GM23338 (cell line): ENCODE data around the gene SIAE. TPM values are rescaled to one million over a fixed set of nuclear protein-coding genes. Genes with fewer than 3 reads are reported as not detected.

ENCODE experiments used
- ATAC-seq: fragments of 200-7000 bp; cut with Tn5 transposase; 3 replicates; pipeline ENCODE4 v1.9.1; 2020
- DNase-seq: peaks from one replicate; pipeline ENCODE4 v3.0.0-alpha.2; 2015; ENCODE audit warnings: low spot score
- H2AFZ ChIP-seq: fragments of 200-600 bp; sonication (generic); 2 replicates; pipeline ENCODE4 v1.8.0; 2016; ENCODE audit warnings: antibody characterized with exemption, mild to moderate bottlenecking, moderate library complexity
- H3F3A ChIP-seq: fragments of 200-600 bp; sonication (generic); replicated peaks from 2 replicates; pipeline ENCODE4 v1.8.0; 2017; ENCODE audit warnings: antibody characterized with exemption, mixed run types, low read depth
- H3K27ac ChIP-seq: fragments of 200-600 bp; sonication (generic); 2 replicates; pipeline ENCODE4 v1.6.1; 2016; ENCODE audit warnings: low read depth
- H3K27me3 ChIP-seq: fragments of 200-600 bp; sonication (generic); 2 replicates; pipeline ENCODE4 v1.8.0; 2016; ENCODE audit warnings: mild to moderate bottlenecking, mixed run types, moderate library complexity; ENCODE audit not compliant: insufficient read depth
- H3K36me3 ChIP-seq: fragments of 200-600 bp; sonication (generic); 2 replicates; pipeline ENCODE4 v1.8.0; 2016; ENCODE audit warnings: mild to moderate bottlenecking; ENCODE audit not compliant: insufficient read depth
- H3K4me1 ChIP-seq: fragments of 200-600 bp; sonication (generic); 2 replicates; pipeline ENCODE4 v1.8.0; 2016; ENCODE audit warnings: mild to moderate bottlenecking, moderate library complexity; ENCODE audit not compliant: insufficient read depth
- H3K4me2 ChIP-seq: fragments of 200-600 bp; sonication (generic); 2 replicates; pipeline ENCODE4 v1.7.1; 2017; ENCODE audit warnings: mixed run types
- H3K4me3 ChIP-seq: fragments of 200-600 bp; sonication (generic); 2 replicates; pipeline ENCODE4 v1.6.1; 2016; ENCODE audit warnings: mixed run types
- H3K79me2 ChIP-seq: fragments of 200-600 bp; sonication (generic); replicated peaks from 2 replicates; pipeline ENCODE4 v1.8.0; 2017; ENCODE audit warnings: mild to moderate bottlenecking; ENCODE audit not compliant: insufficient read depth
- H3K9me2 ChIP-seq: fragments of 200-600 bp; sonication (generic); 2 replicates; pipeline ENCODE4 v1.8.0; 2017; ENCODE audit not compliant: insufficient read depth
- H4K20me1 ChIP-seq: fragments of 200-600 bp; sonication (generic); replicated peaks from 2 replicates; pipeline ENCODE4 v1.8.0; 2017; ENCODE audit warnings: mild to moderate bottlenecking; ENCODE audit not compliant: insufficient read depth
- H3K27ac Mint-ChIP-seq: 2 replicates; pipeline ENCODE4 v1.8.0; 2020; ENCODE audit warnings: inconsistent platforms, mild to moderate bottlenecking, moderate library complexity, mixed read lengths
- H3K27me3 Mint-ChIP-seq: 3 replicates; pipeline ENCODE4 v1.8.0; 2022; ENCODE audit warnings: low read depth, mild to moderate bottlenecking, moderate library complexity, mixed read lengths, inconsistent platforms; ENCODE audit not compliant: insufficient read depth, poor library complexity
- H3K36me3 Mint-ChIP-seq: 3 replicates; pipeline ENCODE4 v1.8.0; 2021; ENCODE audit warnings: low read depth, mild to moderate bottlenecking, inconsistent platforms, moderate library complexity, mixed read lengths
- H3K4me1 Mint-ChIP-seq: 3 replicates; pipeline ENCODE4 v1.8.0; 2020; ENCODE audit warnings: mild to moderate bottlenecking, inconsistent platforms, mixed read lengths
- H3K4me3 Mint-ChIP-seq: 3 replicates; pipeline ENCODE4 v1.8.0; 2021; ENCODE audit warnings: moderate library complexity, mild to moderate bottlenecking, inconsistent platforms, mixed read lengths
- H3K9me3 Mint-ChIP-seq: 3 replicates; pipeline ENCODE4 v1.8.0; 2020; ENCODE audit warnings: moderate library complexity, mild to moderate bottlenecking, inconsistent platforms, mixed read lengths
- CREB1 ChIP-seq: fragments of 250-450 bp; sonication (Bioruptor Pico); IDR thresholded peaks from 2 replicates; pipeline ENCODE4 v1.5.0; 2020; ENCODE audit warnings: low read depth, mild to moderate bottlenecking, moderate library complexity
- CTCF ChIP-seq, 2 experiments: fragments of 200-600 bp in 1 of 2; sonication (generic) in 1 of 2; conservative IDR thresholded peaks; 2 replicates each; pipeline versions ENCODE4 v1.5.1 to v1.6.1; 2016 to 2017; ENCODE audit warnings: antibody characterized with exemption in 2 of 2, low read depth in 2 of 2, mild to moderate bottlenecking in 2 of 2, moderate library complexity in 1 of 2
- ETS1 ChIP-seq: IDR thresholded peaks from 2 replicates; pipeline ENCODE4 v1.6.1; 2016; ENCODE audit warnings: antibody characterized with exemption
- EZH2 ChIP-seq: fragments of 200-600 bp; sonication (generic); IDR thresholded peaks from one replicate; pipeline ENCODE4 v1.8.0; 2017; ENCODE audit warnings: antibody characterized with exemption, mild to moderate bottlenecking, low read depth; ENCODE audit not compliant: unreplicated experiment
- EZH2phosphoT487 ChIP-seq: fragments of 200-600 bp; sonication (generic); IDR thresholded peaks from one replicate; pipeline ENCODE4 v1.8.1; 2018; ENCODE audit warnings: antibody characterized with exemption; ENCODE audit not compliant: unreplicated experiment
- JUNB ChIP-seq: IDR thresholded peaks from one replicate; pipeline ENCODE4 v1.6.1; 2016; ENCODE audit warnings: antibody characterized with exemption; ENCODE audit not compliant: unreplicated experiment
- NANOG ChIP-seq: IDR thresholded peaks from 2 replicates; pipeline ENCODE4 v1.6.1; 2016; ENCODE audit warnings: antibody characterized with exemption, borderline replicate concordance
- POLR2AphosphoS5 ChIP-seq: IDR thresholded peaks from 2 replicates; pipeline ENCODE4 v1.6.1; 2016; ENCODE audit warnings: antibody characterized with exemption, low read depth
- STAT1 ChIP-seq: IDR thresholded peaks from one replicate; pipeline ENCODE4 v1.6.1; 2016; ENCODE audit warnings: antibody characterized with exemption; ENCODE audit not compliant: unreplicated experiment
- ZNF114 ChIP-seq: fragments of 250-450 bp; sonication (Bioruptor Pico); IDR thresholded peaks from 2 replicates; pipeline ENCODE4 v1.5.0; 2020; ENCODE audit warnings: mild to moderate bottlenecking, moderate library complexity
- ZNF331 ChIP-seq: fragments of 250-450 bp; sonication (Bioruptor Pico); IDR thresholded peaks from 2 replicates; pipeline ENCODE4 v1.5.0; 2020; ENCODE audit warnings: low read depth, mild to moderate bottlenecking, moderate library complexity
- polyA plus RNA-seq: library from polyadenylated mRNA; unstranded; fragments of >200 nt; fragmentation: Nextera tagmentation; extraction: Ambion mirVana; gene quantifications from 2 replicates; pipeline ENCODE4 v1.2.1, GENCODE V29; 2016
- total RNA-seq: library from RNA; depleted of rRNA; stranded (reverse); fragments of >200 nt; shearing (Covaris generic); gene quantifications from 2 replicates; pipeline ENCODE4 v1.2.3, GENCODE V29; 2014
- TF ChIP-seq, protein P1 (sequence below): fragments of 250-450 bp; sonication (Bioruptor Pico); IDR thresholded peaks from 2 replicates; pipeline ENCODE4 v1.5.0; 2020; ENCODE audit warnings: mild to moderate bottlenecking, moderate library complexity
- TF ChIP-seq, protein P2 (sequence below): IDR thresholded peaks from one replicate; pipeline ENCODE4 v1.6.1; 2018; ENCODE audit warnings: antibody characterized with exemption; ENCODE audit not compliant: unreplicated experiment

Gene SIAE
- total and polyA plus RNA-seq, 2 experiments from 2014 or later: 1.1 to 1.7 TPM

GRCh38 chr11:124610295-124610694 is 63.2 kb downstream of the SIAE start:
- H3K9me2 ChIP-seq: no peaks in the 10 kb centered on the region
- no peaks in the 10 kb centered on the region for H3K4me1 ChIP-seq
- Mint-ChIP-seq H3K4me1 (no peaks in the 10 kb centered on the region), H3K9me3 (no peaks in the 10 kb centered on the region), H3K4me3 (no peak overlapping the region), H3K36me3 (no peaks in the 10 kb centered on the region), H3K27ac (no peak overlapping the region), H3K27me3 (peaks cover 2% of the 10 kb centered on the region)
- H3F3A ChIP-seq: no peaks in the 10 kb centered on the region
- ATAC-seq (no peak), DNase-seq (no peak)
- TF ChIP-seq ETS1: no peak
- no peak for TF ChIP-seq POLR2AphosphoS5
- no peak for TF ChIP-seq NANOG
- TF ChIP-seq JUNB: no peak
- TF ChIP-seq EZH2: no peak
- TF ChIP-seq, protein P1, sequence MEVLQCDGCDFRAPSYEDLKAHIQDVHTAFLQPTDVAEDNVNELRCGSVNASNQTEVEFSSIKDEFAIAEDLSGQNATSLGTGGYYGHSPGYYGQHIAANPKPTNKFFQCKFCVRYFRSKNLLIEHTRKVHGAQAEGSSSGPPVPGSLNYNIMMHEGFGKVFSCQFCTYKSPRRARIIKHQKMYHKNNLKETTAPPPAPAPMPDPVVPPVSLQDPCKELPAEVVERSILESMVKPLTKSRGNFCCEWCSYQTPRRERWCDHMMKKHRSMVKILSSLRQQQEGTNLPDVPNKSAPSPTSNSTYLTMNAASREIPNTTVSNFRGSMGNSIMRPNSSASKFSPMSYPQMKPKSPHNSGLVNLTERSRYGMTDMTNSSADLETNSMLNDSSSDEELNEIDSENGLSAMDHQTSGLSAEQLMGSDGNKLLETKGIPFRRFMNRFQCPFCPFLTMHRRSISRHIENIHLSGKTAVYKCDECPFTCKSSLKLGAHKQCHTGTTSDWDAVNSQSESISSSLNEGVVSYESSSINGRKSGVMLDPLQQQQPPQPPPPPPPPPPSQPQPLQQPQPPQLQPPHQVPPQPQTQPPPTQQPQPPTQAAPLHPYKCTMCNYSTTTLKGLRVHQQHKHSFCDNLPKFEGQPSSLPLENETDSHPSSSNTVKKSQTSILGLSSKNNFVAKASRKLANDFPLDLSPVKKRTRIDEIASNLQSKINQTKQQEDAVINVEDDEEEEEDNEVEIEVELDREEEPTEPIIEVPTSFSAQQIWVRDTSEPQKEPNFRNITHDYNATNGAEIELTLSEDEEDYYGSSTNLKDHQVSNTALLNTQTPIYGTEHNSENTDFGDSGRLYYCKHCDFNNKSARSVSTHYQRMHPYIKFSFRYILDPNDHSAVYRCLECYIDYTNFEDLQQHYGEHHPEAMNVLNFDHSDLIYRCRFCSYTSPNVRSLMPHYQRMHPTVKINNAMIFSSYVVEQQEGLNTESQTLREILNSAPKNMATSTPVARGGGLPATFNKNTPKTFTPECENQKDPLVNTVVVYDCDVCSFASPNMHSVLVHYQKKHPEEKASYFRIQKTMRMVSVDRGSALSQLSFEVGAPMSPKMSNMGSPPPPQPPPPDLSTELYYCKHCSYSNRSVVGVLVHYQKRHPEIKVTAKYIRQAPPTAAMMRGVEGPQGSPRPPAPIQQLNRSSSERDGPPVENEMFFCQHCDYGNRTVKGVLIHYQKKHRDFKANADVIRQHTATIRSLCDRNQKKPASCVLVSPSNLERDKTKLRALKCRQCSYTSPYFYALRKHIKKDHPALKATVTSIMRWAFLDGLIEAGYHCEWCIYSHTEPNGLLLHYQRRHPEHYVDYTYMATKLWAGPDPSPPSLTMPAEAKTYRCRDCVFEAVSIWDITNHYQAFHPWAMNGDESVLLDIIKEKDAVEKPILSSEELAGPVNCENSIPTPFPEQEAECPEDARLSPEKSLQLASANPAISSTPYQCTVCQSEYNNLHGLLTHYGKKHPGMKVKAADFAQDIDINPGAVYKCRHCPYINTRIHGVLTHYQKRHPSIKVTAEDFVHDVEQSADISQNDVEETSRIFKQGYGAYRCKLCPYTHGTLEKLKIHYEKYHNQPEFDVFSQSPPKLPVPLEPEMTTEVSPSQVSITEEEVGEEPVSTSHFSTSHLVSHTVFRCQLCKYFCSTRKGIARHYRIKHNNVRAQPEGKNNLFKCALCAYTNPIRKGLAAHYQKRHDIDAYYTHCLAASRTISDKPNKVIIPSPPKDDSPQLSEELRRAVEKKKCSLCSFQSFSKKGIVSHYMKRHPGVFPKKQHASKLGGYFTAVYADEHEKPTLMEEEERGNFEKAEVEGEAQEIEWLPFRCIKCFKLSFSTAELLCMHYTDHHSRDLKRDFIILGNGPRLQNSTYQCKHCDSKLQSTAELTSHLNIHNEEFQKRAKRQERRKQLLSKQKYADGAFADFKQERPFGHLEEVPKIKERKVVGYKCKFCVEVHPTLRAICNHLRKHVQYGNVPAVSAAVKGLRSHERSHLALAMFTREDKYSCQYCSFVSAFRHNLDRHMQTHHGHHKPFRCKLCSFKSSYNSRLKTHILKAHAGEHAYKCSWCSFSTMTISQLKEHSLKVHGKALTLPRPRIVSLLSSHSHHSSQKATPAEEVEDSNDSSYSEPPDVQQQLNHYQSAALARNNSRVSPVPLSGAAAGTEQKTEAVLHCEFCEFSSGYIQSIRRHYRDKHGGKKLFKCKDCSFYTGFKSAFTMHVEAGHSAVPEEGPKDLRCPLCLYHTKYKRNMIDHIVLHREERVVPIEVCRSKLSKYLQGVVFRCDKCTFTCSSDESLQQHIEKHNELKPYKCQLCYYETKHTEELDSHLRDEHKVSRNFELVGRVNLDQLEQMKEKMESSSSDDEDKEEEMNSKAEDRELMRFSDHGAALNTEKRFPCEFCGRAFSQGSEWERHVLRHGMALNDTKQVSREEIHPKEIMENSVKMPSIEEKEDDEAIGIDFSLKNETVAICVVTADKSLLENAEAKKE (CRISPR knock-in tag): no peak
- no peak for TF ChIP-seq CTCF (conservative IDR thresholded peaks at IDR 0.05; ENCODE audit: low read depth in 2 of 2)
- no peak for TF ChIP-seq EZH2phosphoT487
- TF ChIP-seq CREB1 (CRISPR knock-in tag): no peak
- no peak for TF ChIP-seq STAT1
- TF ChIP-seq ZNF331 (CRISPR knock-in tag): no peak
- TF ChIP-seq ZNF114: no peak
- TF ChIP-seq, protein P2, sequence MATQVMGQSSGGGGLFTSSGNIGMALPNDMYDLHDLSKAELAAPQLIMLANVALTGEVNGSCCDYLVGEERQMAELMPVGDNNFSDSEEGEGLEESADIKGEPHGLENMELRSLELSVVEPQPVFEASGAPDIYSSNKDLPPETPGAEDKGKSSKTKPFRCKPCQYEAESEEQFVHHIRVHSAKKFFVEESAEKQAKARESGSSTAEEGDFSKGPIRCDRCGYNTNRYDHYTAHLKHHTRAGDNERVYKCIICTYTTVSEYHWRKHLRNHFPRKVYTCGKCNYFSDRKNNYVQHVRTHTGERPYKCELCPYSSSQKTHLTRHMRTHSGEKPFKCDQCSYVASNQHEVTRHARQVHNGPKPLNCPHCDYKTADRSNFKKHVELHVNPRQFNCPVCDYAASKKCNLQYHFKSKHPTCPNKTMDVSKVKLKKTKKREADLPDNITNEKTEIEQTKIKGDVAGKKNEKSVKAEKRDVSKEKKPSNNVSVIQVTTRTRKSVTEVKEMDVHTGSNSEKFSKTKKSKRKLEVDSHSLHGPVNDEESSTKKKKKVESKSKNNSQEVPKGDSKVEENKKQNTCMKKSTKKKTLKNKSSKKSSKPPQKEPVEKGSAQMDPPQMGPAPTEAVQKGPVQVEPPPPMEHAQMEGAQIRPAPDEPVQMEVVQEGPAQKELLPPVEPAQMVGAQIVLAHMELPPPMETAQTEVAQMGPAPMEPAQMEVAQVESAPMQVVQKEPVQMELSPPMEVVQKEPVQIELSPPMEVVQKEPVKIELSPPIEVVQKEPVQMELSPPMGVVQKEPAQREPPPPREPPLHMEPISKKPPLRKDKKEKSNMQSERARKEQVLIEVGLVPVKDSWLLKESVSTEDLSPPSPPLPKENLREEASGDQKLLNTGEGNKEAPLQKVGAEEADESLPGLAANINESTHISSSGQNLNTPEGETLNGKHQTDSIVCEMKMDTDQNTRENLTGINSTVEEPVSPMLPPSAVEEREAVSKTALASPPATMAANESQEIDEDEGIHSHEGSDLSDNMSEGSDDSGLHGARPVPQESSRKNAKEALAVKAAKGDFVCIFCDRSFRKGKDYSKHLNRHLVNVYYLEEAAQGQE: no peak
- no peak overlapping the region for H3K27ac ChIP-seq
- no peaks in the 10 kb centered on the region for H3K36me3 ChIP-seq
- H2AFZ ChIP-seq: no peak overlapping the region
- no peak overlapping the region for H3K4me2 ChIP-seq
- H3K79me2 ChIP-seq: no peaks in the 10 kb centered on the region
- H3K4me3 ChIP-seq: no peak overlapping the region
- no peaks in the 10 kb centered on the region for H4K20me1 ChIP-seq
- no peaks in the 10 kb centered on the region for H3K27me3 ChIP-seq
